GM21723 (cell line): Measurements from ENCODE around the gene TYROBP.
"Not testable (repeated sequence)": the region's sequence is repeated elsewhere in the genome, so short reads cannot be mapped to it uniquely, and the experiment has no call there.

ENCODE experiments used
- ATAC-seq: cut with Tn5 transposase; IDR thresholded peaks from one replicate; pipeline ENCODE4 v1.9.1; 2021; ENCODE audit warnings: mild to moderate bottlenecking, moderate library complexity; ENCODE audit not compliant: unreplicated experiment

TYROBP gene

DNA sequence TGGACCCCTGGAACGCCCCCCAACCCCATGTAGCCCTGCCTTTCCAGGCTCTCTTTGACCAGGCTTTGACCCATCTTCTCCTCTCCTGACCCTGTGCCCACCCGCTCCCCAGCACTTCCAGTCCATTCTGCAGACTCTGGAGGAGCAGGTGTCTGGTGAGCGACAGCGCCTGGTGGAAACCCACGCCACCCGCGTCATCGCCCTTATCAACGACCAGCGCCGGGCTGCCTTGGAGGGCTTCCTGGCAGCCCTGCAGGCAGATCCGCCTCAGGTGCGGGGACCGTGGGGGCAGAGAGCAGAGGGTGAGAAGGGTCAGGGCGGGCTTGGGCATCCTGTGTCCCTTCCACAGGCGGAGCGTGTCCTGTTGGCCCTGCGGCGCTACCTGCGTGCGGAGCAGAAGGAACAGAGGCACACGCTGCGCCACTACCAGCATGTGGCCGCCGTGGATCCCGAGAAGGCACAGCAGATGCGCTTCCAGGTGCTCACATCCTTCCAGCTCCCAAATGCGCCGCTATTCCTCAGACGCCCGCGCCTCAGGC lies 33.6 kb downstream of the TYROBP start:
- ATAC-seq, result no peak

DNA sequence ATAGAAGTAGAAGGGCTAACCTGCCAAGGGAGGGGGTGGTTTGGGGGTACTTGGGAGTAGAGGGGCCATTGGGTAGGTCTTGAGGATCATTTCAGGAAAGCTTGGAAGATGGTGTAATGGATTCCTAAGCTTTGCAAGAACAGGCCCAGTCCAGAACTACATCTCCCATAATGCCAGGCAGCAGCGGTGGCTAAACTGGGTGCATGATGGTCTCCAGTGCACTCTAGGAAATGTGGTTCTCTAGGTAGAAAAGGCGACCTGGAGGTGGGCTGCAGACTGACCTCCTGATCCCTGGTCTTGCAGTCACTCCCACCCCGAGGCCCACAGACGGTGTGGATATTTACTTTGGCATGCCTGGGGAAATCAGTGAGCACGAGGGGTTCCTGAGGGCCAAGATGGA lies 35.9 kb downstream of the TYROBP start:
- no peak for ATAC-seq

DNA sequence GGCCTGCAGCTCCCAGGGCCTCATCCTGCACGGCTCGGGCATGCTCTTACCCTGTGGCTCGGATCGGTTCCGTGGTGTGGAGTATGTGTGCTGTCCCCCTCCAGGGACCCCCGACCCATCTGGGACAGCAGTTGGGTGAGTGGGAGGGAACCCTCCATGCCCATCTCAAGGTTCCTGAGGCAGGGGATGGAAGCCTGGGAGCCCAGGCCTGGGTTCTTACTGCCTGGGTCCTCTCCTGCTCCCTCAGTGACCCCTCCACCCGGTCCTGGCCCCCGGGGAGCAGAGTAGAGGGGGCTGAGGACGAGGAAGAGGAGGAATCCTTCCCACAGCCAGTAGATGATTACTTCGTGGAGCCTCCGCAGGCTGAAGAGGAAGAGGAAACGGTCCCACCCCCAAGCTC lies 36.5 kb downstream of the TYROBP start:
- ATAC-seq, result no peak

DNA sequence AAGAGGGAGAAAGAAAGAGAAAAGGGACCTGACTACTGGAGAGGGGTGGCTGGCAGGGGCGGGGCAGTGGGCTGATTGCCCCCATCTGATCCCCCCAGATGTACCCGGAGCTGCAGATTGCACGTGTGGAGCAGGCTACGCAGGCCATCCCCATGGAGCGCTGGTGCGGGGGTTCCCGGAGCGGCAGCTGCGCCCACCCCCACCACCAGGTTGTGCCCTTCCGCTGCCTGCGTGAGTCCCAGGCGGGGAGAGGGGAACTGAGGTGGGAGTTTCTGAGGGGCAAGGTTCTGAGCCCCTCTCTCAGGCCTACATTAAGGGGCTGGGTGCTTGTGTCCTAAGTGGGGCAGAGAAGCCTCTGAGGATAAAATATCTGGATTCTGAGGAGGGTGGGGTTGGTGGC lies 37.3 kb downstream of the TYROBP start:
- ATAC-seq, result no peak

DNA sequence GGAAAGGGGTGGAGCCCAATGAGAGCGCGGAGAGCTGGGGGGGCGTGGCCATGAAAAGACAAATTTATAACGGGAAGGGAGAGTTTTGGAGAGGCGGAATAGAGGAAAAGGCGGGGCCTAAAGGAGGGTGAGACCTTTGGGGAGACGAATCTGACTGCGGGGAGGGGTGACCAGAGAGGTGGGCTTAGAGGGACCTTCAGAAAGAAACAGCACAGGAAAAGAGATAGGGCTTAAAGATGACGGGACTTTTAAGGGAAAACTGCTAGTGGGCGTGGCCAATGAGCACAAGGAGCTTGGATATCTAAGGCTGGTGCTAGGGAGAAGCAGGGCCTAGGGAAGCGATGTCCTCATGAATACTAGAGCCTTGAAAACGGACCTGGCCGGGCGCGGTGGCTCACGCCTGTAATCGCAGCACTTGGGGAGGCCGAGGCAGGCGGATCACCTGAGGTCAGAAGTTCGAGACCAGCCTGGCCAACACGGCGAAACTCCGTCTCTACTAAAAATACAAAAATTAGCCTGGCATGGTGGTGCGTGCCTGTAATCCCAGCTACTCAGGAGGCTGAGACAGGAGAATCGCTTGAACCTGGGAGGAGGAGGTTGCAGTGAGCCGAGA lies 37.9 kb downstream of the TYROBP start:
- ATAC-seq, result not testable (repeated sequence)

DNA sequence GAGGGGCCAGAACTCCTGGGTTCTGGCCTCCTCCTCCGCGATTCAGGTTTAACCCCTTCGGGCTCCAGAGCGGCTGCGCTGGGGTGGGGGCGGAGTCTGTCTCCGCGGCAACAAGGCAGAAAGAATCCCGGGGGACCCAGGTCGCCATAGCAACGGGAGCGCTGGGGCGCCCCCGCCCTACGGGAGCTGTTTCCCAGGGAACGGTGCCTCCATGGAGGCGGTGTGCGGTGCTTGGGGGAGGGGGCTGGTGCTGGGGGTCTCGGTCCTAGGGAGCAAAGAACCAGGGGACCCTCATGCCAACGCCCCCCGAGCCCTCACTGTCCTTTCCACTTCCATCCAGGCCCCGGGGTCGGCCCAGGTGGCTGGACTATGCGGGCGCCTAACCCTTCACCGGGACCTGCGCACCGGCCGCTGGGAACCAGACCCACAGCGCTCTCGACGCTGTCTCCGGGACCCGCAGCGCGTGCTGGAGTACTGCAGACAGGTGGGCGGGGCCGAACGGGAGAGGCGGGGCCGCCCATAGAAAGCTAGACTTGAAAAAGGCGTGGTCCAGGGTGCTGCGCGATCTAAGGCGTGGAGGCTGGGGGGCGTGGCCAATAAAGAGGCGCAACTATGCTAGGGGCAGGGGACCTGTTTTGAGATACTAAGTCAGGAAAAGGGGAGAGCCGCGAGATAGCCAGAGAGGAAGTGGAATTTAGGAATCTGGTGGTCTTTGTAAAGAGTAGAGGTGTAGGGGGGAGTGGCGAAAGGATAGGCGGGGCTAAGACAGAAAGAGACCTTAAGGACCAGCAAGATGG lies 38.6 kb downstream of the TYROBP start:
- ATAC-seq, result peak; percentile 57

DNA sequence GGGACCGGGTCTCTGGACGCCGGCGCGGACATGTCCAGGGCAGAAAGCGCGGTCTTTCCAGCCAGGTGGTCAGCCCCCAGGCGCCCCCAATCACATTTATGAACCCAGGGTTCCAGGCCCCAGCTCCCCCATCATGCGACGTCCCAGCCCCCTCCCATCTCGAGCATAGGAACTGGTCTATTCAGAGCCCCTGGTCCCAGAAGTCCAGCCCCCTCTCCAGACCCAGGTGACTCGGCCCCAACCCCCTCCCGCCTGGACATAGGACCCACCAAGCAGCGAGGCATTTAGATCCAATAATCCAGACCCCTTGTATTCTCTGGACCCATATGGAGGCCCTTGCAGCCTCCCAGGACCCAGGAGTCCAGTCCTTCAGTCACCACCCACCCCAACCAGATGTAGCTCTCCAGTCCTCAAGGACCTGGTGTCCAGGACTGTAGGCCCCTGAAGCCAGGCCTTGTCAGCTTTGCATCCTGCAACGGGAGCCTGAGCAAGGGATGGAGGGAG lies 39.2 kb downstream of the TYROBP start:
- peak; percentile 15 for ATAC-seq

DNA sequence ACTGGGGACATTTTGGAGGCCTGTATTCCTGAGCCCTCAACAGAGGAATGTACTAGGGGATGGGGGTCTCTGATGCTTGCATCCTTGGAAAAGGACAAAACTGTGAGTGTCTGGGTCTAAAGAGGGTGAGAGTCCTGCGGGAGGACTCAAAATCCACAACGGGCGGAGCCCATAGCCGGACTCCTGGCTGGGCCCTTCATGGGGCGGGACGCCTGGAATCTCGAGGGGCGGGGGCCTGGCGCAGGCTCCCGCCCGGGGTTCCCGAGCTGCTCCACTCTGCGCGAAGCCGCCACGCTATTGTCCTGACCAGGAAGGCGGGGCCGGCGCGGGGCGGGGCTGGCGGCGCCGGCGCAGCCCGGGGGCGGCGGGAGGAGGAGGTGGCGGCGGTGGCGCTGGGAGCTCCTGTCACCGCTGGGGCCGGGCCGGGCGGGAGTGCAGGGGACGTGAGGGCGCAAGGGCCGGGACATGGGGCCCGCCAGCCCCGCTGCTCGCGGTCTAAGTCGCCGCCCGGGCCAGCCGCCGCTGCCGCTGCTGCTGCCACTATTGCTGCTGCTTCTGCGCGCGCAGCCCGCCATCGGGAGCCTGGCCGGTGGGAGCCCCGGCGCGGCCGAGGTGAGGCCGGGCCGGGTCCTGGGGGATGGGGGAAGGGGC lies 39.8 kb downstream of the TYROBP start, which contains the start of gene APLP1:
Gene APLP1, plus strand, starts transcription at position 403 of the 651 bp plus-strand sequence. Its CDS starts 63 bp downstream, at position 466.
- no peak for ATAC-seq

DNA sequence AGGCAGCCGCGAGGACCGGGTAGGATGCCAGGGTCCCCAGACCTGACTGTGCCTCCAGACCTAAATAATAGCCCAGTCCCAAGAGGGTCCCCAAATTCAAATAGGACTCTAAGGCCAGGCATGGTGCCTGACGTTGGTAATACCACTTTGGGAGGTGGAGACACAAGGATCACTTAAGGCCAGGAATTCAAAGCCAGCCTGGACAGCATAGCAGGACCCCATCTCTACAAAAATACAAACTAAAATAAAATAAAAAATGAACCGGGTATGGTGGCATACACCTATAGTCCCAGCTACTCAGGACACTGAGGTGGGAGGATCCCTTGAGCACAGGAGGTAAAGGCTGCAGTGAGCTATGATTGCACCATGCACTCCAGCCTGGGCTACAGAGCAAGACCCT lies 45.1 kb downstream of the TYROBP start:
- ATAC-seq, result no peak

DNA sequence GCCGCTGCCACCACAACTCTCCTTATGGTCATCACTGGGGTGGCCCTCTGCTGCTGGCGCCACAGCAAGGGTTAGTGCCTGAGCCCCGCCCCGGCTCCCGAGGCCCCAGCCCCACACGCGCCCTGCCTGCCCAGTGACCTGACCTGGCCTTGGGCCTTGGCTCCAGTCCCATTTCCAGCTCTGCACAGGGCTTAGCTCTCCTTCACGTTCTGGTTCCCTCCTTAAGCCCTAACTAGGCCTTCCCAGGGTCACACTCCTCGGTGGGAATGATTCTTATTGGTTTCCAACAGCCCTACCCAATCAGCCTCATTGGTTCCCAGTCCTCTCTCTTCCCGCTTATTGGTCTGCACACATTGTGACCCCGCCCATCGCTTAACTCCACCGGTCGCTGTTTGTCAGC lies 45.6 kb downstream of the TYROBP start:
- no peak for ATAC-seq

DNA sequence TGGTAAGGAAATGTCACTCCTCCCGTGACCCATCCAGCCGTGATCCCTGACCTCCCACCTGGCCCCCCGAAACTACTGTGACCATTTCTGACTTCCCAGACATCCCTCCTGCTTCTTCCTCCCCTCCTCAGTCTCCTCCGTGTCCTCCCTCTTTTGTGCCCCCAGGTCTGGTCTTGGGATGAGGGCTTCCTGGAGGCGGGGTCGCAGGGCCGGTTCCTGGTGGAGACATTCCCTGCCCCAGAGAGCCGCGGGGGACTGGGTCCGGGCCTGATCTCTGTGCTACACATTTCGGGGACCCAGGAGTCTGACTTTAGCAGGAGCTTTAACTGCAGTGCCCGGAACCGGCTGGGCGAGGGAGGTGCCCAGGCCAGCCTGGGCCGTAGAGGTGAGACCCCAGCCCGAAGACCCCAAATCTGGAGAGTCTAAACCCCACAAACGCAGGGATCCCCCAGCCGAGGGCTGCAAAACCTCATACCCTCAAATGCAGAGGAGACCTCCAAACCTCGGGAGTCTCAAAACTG lies 46.4 kb downstream of the TYROBP start:
- ATAC-seq, result no peak

DNA sequence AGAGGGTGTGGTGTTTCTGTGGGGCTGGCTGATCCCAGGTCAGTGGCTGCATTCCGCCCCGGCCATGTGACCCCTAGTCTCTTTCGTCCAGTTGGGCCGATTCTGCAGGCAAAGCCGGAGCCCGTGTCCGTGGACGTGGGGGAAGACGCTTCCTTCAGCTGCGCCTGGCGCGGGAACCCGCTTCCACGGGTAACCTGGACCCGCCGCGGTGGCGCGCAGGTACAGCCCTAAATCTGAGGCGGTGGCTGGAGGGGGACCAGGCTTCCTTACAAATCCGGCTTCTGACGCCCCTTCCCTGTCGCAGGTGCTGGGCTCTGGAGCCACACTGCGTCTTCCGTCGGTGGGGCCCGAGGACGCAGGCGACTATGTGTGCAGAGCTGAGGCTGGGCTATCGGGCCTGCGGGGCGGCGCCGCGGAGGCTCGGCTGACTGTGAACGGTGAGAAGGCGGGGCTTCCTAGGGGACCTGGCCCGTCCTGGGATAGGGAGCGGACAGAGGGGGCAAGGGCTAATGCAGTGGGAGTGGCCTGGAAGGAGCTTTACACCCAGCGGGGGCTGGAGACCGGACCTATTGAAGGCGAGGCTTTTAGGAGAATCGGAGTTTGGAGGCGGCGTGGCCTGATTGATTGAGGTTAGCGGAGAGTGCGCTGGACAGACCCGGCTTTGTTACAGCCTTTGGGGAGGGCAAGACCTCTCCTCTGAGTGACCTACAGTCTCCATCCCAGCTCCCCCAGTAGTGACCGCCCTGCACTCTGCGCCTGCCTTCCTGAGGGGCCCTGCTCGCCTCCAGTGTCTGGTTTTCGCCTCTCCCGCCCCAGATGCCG lies 47.1 kb downstream of the TYROBP start:
- ATAC-seq, result no peak

DNA sequence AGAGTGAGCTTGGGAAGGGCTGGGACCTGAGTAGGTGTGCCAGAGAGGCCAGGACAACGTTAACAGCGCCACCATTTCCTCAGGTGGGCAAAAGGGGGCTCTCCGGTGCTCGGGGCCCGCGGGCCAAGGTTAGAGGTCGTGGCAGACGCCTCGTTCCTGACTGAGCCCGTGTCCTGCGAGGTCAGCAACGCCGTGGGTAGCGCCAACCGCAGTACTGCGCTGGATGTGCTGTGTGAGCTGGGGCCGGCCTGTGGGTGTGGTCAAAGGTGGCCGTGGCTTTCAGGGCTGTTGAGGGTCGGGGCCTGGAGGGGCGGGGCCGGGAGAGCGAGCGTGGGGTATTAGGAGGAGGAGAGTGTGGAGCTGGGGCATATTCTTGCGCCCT lies 47.7 kb downstream of the TYROBP start:
- no peak for ATAC-seq

DNA sequence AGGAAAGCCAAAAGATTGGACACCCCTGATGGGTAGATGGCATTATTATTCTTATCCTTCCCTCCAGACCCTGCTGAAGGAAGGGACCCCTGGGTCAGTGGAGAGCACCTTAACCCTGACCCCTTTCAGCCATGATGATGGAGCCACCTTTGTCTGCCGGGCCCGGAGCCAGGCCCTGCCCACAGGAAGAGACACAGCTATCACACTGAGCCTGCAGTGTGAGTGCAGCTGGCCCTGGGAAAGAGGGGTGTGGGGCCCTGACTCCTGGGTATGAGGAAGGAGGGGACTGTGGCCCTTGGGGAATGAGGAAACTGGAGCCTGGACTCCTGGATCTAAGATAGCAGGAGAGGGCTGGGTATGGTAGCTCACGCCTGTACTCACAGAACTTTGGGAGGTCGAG lies 48.7 kb downstream of the TYROBP start:
- no peak for ATAC-seq

DNA sequence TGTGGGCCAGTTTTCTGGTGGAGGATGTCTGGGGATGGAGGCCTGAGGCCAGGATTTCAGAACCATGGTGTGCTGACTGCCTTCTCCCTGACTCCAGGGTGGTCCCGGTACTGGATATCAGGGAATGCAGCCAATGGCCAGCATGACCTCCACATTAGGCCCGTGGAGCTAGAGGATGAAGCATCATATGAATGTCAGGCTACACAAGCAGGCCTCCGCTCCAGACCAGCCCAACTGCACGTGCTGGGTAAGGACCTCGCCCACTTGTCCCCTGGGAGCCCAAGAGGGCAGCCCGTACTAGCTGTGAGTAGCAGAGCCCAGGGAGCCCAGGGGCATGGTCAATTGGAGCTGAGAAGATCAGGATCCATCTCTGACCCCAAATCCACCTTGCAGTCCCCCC lies 49.8 kb downstream of the TYROBP start:
- ATAC-seq, result no peak

DNA sequence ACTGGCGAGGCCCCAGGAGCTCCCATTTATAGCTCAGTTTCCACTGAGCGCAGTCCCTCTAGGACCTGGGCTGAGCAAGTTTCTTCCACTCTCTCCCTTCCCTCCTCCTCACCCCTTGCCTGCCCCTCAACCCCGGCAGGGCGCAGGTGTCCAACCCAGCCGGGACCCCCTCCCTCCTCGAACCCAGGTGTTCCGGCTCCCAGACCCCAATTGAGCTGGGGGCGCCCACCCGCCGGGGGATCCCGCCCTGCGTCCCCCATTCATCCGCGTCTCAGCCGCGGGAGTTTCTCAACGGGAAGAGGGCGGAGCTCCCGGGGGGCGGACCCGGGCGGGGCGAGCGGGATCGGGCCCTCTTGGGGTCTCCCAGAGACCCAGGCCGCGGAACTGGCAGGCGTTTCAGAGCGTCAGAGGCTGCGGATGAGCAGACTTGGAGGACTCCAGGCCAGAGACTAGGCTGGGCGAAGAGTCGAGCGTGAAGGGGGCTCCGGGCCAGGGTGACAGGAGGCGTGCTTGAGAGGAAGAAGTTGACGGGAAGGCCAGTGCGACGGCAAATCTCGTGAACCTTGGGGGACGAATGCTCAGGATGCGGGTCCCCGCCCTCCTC lies 51.4 kb downstream of the TYROBP start, which contains the start of gene KIRREL2:
Gene KIRREL2, plus strand, starts transcription at position 366 of the 604 bp plus-strand sequence. Its CDS starts 209 bp downstream, at position 575.
- ATAC-seq, result no peak
